DMS153 (cell line): ENCODE results near the gene DCDC1.
A peak's percentile ranks its signal among the peaks of the same experiment; 100 is the strongest.

ENCODE experiments used
- DNase-seq: peaks from one replicate; lab custom pipeline; 2025; lab: John Stamatoyannopoulos, UW

The DCDC1 gene, protein sequence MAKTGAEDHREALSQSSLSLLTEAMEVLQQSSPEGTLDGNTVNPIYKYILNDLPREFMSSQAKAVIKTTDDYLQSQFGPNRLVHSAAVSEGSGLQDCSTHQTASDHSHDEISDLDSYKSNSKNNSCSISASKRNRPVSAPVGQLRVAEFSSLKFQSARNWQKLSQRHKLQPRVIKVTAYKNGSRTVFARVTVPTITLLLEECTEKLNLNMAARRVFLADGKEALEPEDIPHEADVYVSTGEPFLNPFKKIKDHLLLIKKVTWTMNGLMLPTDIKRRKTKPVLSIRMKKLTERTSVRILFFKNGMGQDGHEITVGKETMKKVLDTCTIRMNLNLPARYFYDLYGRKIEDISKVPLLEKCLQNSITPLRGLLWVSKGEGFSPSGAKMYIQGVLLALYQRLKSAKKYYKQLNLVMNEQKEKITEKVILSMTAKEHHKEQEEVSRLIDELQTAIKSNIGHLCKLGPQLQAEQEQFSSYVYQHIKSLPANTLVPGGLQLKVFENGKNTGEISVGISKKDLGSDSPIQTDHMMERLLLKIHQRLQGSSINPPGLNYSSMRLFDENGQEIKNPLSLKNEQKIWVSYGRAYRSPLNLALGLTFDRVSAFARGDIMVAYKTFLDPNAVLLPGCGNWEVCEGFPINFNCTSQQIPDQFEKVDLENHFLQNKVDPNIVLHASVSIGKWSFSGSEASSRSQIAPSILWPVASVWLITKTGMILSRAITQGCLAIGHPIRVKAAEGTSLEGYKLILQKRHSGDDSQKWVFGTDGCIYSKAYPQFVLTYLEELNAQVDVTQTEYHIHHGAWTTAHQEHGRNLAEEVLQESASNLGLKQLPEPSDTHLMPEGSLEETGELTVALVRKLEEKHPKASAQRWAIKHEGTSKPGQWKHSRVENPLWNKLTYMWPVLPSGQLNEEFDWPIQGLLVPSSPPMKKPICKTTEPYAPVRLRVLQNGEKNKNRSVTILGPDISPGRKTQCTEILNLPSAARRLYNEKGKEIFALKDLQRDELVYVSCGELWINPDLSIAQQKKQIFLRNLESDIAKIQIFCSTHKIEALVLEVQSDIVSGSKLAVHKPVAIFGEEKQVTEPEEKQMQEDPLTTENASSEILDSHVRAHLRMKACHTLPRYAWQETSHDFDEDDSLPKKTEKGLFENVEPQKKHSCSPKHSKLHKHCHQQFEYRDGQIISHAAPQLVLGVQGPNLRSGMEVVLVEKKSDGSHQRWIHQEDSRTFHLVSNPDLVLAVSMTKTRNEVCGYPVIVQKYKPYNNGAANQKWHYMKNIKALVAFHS (N-terminal part only)

DNA sequence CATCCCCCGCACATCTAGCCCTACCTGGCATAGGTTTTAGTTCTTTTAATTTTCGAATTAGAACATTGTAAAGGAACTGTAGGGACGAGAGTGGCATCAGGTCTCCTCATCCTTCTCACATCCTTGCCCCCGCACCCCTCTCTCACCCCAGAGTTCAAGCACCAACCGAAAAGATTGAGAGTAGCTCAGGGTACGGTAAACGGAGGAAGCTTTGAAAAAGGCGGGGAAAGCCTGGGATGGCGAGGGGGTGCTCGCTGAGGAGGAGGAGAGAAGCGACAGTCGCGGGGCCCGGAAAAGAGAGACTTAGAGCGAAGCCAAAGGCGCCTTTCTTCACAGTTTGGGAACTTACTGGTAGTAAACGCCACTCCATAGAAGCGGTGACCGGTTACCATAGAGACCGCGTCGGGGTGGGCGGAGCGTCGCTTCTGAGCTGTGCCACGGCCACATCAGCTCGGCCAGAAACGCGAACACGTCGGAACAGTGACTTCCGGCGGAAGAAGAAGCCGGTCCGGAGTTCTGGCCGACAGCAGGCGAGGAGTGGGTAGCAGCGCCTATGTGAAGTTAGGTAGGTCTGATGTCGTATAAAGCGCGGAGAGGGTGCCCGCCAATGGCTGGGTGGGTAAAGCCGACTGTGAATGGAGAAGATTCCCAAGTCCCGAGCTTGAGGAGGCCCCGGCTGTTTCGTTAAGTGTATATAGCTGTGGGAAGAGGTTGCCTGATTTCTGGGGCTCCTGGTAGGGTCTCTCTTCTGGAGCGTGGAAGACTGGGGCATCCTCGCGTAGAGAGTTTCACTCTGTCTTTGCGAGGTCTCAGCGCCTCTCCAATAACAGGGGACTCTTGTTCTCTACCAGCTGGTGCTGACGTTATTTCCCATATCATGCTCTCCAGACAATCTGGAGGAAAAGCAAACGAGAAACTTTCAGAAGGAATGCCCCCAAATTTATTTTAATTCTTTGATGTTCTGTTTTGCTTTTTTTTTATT is at the start of gene DCDC1, which contains the start of gene DNAJC24:
Gene DCDC1, minus strand, starts transcription at position 392 of the 982 bp plus-strand sequence. CDS start 41,459 bp downstream, outside the sequence.
Gene DNAJC24, plus strand, starts transcription at position 513 of the 982 bp plus-strand sequence. CDS start 889 bp downstream, outside the sequence.
- DNase-seq: peak; percentile 87

DNA sequence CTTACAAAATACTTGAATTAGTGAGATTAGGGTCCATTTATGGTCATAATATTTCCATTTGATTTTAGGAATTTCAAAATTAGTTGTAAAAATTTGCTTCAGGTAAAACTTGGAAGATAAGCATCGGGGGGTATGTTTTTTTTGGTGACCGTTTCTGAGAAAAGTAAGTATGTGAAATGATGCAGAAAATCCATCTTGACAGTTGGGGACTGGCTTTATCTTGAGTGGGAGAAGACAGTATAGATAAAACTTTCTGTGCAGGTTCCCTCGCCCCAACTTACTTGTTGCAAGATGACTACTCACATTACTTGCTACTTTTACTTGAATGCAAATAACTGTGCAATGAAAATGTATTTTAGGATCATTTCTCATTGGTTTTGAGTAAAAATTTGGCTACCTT is 49.6 kb upstream of the DCDC1 start:
- DNase-seq: no peak

DNA sequence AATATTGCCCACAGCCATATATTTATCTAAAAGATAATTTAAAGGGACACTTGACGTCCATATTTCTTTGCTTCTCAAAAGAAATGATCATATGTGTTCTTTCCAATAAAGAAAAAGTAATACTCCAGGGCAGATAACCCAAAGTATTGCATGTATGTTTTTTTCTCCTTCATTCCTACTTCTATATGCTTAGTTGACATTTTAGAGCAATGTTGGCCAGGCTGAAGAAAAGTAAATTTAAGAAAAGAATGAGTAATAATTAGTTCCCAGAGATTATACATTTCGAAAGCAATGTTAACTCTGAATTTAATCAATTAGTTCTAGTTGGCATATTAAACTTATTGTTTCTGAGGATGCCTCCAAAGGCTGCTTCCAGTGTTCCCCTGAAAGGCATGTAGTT is 48.3 kb upstream of the DCDC1 start:
- no peak for DNase-seq

DNA sequence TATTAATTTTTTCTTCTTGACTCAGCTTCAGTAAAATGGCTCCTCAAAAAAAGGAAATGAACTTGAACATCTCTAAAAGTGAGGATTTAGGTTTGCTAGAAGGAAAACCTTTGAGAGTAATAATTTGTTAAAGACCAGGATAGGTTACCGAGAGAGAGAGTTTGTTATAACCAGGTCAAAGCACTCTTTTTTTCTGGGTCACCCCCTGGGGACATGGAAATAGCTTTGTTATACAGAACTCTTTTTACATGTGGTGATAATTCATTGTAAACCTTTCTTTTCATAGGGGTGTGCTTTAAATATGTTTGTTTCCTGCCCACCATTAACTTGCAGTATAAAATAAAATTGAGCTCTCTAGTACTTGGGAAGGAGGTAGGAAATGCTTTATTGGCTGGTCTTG is 47.8 kb upstream of the DCDC1 start:
- DNase-seq: no peak

DNA sequence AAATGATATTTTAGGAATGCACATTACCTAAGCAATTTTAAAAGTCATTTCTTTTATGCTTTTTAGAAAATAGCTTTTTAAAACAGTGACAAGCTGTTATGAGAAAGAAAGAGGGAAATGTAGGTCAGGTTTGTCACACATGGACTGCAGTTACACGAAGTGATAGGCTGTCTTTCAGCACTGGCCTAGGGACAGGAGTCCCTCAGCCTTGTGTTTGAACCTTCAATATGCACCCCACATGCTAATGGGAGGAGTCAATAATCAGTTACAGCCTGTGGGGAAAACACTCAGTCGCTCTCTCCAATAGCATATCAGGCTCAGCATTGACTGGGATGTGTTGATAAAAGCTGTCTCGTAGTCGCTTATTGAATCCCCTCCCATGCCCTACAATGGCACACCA is 45.9 kb upstream of the DCDC1 start:
- no peak for DNase-seq

DNA sequence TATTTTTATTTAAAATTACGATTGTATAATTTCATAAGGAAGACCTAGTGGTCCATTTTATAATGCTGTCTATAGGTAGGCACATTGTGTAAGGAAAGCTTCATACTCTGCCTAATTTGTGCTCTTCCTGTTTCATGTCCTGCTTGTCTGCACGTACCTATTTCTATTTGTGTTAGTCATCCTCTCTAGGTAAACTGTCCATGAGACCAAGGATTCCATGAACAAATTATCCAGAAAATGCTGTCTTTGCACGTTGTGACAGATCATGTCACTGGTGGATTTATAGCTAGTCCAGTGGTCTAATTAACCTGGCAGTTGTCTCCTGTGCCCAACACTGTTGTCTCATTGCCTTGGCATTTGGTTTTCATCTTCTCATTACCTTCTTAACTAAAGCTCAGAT is 44.8 kb upstream of the DCDC1 start:
- DNase-seq: no peak

DNA sequence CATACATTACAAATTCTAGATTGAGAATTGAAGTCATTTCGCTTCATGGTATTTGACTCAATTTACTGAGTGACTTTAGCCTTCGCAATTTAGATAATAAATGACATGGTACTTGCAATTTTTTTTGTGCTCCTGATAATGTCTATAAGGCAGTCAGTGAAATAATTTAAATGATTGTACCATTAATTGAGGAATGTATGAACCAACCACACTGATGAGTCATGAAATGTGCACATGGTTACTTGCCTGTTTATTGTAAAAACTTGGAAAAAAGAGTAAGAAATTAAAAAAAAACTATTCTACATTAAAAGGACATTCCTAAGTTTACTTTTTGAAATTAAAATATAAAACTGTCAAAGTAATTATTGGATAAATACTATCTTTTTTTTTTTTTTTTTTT is 43.4 kb upstream of the DCDC1 start:
- no peak for DNase-seq

DNA sequence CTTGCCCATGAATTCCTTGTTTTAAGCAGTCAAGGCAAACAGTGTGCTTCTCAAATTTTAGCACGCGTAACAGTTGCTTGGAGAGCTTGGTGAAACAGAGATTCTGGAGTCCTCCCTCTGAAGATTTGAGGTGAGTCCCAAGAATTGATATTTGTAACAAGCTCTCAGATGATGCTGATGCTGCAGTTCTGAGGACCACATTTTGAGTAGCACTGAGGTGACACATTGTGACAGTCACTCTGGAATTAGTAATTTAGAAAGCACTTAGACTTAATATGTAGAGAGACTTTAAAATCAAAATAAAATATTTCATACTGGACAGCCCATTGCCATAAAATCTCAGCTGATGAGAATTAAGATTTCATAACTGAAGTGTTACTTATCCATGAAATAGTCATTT is 38.7 kb upstream of the DCDC1 start:
- DNase-seq: no peak

DNA sequence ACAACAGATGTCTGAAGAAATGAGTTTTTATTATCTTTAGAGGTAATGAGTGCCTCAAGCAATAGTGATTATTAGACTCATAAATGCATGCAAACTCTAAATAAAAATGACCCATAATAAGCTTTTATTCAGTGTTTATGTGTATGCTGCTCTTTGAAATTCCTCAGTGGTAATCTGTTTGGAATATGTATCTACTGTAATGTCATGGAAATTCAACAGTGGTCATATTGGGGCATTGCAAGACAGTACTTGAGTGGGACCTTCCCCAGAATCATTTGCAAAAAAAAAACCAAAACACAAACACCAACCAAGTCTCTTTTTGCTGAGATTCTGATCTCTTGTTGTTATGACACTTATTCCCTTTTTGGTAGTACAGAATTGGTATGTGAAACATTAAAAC is 35.1 kb upstream of the DCDC1 start:
- DNase-seq: no peak

DNA sequence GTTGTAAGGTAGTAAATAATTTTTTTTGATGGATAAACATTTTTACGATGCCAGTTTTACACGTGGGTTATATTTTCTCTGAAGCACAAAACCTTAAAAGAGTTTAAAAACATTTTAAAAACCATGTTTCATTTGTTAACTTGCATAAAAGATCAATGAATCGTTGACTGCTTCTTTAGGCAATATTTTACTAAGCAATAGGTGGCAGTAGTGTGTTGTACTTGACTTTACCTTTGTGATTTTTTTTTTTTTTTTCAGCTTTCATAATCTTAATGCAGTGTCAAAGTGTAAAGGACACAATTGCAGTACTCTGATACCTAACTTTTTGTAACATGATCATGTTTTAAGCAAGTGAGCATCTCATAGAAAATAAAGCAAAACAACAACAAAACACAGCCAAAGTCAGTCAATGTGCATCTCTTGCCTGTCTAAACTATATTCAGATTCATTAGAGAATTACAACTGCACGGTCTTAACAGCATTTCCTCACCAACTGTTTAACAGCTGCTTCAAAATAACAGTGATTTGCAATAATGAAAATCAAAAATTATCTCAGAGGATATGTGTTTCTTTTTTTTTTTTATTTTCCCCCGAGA is 27.8 kb upstream of the DCDC1 start:
- no peak for DNase-seq

DNA sequence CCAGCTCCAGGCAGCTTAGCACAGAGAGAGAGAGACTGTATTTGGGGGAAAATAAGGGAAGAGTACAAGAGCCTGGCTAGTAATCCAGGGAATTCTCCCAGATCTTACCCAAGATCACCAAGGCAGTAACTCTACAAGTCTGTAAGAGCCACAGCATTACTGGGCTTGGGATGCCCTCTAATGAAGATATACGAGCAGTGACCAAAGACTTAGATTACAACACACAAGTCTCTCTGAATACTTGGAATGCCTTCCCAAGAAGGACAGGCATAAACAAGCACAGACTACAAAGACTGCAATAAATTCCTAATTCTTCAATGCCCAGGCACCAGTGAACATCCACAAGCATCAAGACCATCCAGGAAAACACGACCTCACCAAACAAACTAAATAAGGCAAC is 17.8 kb upstream of the DCDC1 start:
- DNase-seq: no peak

DNA sequence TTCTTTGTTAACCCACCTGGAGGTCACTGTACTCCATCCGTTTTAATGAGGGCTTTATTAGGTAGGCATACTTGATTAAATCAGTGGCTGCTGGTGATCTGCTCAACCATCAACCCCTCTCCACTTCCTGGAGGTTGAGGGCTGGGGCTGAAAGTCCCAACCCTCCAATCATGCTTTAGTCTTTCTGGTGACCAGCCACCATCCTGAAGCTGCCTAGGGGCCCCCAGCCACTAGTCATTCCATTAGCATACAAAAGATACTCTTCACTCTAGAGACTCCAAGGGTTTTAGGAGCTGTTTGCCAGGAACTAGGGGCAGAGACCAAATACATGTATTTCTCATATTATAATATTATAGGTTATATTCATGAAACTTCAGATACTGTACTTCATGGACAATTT is 13.6 kb upstream of the DCDC1 start:
- DNase-seq: no peak

DNA sequence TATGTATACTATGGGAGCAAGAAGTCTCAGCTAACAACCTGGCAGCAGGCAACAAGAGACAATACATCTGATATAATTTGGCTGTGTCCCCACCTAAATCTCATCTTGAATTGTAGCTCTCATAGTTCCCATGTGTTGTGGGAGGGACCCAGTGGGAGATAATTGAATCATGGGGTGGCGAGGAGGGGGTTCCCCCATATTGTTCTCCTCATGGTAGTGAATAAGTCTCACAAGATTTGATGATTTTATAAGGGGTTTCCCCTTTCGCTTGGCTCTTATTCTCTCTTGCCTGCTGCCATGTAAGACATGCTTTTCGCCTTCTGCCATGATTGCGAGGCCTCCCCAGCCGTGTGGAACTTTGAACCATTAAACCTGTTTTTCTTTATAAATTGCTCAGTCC is 6.3 kb upstream of the DCDC1 start:
- no peak for DNase-seq

DNA sequence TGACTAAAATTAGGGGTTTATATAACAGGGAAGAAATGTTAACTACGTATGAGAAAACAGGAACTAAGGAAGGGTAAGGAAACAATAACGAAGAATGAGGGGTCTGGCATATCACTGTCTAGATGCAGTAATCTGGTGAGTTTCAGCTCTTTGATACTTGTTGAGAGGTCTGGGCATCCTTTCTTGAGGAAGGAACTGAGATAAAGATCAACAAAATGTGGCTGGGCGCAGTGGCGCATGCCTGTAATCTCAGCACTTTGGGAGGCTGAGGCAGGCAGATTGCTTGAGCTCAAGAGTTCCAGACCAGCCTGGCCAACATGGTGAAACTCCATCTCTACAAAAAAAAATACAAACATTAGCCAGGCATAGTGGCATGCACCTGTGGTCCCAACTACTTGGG is 2.7 kb downstream of the DCDC1 start:
- DNase-seq: no peak

DNA sequence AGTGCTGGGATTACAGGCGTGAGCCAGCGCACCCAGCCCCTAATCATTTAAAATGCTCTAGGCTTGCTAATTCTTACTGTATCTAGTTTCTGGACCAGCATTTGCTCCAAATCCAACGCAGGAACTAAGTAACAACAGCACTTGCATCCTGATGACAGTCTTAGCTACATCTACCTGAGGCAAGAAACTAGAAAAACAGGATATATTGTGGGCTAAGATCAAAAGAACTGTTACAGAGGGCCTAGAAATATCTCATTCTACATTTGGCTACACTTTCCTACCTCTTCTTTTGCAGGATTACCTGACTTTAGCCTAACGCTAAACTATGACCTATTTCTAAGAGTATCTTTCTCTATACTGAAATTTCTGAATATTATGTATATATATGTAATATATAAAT is 7.8 kb downstream of the DCDC1 start:
- no peak for DNase-seq

DNA sequence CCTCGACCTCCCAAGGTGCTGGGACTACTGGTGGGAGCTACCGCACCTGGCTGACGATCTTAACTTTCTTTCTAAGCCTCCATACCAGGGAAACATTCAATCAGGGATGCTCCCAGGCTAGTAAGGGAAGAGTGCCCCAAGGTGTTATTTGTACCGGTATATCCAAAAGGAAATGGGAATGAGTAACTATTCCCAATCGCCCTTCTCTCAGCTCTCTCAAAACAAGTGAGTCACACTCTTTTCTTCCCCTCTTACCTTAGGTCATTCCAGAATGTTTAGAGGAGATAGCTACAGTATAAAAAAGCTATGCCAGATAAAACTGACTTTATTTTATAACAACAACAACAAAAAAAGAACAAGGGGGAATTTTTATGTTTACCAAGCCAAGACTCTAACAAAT is 13.7 kb downstream of the DCDC1 start:
- no peak for DNase-seq

DNA sequence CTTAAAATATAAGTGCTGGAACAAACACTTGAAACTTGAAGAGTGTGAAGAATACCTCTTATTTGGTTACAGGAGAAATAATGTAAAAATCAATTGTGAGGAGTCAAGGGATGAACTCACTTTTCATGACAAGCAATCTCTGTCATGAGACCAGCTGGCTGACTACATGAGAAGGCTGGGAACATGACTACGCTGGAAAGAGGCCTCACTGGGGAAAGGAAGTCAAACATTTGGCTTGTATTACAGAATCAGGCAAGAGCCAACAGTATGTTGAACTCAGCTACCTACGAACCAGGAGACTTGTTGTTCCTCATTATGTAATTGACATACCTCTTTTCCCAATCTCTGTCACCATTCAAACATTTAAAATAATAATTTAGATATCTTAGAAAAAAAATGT is 14.4 kb downstream of the DCDC1 start:
- DNase-seq: peak; percentile 31

DNA sequence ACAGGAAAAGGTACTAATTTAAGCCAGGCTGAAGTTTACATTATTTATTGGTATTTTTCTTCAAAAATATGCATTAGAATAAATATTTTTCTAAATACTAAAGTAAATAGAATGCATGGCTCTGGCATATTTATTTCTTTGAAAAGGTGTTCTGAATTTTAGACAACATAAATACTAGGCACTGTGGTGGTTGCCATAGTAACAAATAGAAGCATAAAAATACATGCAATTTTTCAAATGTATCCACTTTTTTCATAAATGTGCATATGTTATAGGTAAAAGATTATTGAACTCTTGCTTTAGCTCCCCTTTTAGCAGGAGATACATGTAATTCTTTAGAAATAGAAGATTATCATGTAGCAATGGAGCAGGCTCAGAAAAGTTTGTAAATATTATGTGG is 18.4 kb downstream of the DCDC1 start:
- no peak for DNase-seq

DNA sequence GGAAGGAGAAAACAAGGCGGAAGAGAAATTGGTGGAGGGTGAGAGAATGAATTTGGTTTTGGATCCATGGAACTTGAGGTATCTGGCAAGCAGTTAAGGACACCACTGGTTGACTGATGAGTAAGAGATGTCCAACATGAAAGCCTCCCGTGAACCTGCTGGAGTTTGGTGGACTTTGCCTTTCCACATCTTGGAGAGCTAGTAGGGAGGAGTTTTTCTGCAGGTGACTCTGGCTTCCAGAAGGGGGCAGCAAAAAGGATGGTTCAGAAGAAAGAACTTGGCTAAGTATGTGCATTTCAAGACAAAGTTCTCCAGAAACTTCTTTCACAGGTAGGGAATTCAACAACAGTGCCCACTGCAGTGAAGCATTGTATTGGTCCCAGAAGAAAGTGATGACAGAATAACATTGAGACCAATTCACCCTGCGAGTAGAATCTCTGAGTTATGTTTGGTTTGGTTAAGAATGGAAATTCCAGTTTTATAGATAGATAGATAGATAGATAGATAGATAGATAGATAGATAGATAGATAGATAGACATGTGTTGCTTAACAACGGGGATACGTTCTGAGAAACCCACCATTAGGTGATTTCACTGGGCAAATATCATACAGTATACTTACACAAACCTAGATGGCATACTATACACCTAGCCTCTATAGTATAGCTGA is 28.5 kb downstream of the DCDC1 start:
- no peak for DNase-seq

DNA sequence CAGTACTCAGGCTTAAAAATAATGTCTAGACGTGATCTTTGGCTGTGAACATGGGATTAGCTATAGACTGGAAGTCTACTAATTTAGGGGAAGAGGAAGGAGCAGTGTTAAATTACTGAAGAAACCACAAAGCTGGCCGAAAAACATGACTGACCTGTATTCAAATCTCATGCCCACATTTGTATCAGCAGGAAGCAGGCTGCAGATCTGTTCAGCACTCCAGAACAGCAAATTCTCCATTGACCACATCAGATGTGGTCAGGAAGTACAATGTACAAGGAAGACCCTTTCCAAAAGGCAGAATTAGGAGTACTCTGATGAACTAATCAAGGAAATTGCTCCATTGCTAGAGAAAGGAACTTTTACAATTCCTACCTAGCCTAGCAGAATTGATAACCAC is 31.7 kb downstream of the DCDC1 start:
- no peak for DNase-seq
